Loucy (cell line): Measurements from ENCODE around the gene PSMD12.

Source experiments
- H2AFZ ChIP-seq: fragments of 200-600 bp; sonication (generic); 2 replicates; pipeline ENCODE4 v1.6.0; 2016; ENCODE audit warnings: antibody characterized with exemption, mild to moderate bottlenecking, low read length, moderate library complexity
- H3F3A ChIP-seq: fragments of 200-600 bp; 2 replicates; pipeline ENCODE4 v1.6.0; 2016; ENCODE audit warnings: antibody characterized with exemption, low read depth, mild to moderate bottlenecking
- H3K27me3 ChIP-seq: fragments of 200-600 bp; sonication (generic); 2 replicates; pipeline ENCODE4 v1.6.1; 2014; ENCODE audit warnings: low read length, mild to moderate bottlenecking; ENCODE audit not compliant: insufficient read depth, poor library complexity, severe bottlenecking
- H3K36me3 ChIP-seq: fragments of 200-600 bp; sonication (generic); 2 replicates; pipeline ENCODE4 v1.6.1; 2016; ENCODE audit warnings: low read length; ENCODE audit not compliant: insufficient read depth
- H3K4me1 ChIP-seq: fragments of 200-600 bp; sonication (generic); 2 replicates; pipeline ENCODE4 v1.5.1; 2014; ENCODE audit warnings: low read length, mild to moderate bottlenecking; ENCODE audit not compliant: insufficient read depth, poor library complexity, severe bottlenecking
- H3K4me2 ChIP-seq: fragments of 200-600 bp; sonication (generic); 2 replicates; pipeline ENCODE4 v1.6.0; 2014; ENCODE audit warnings: antibody characterized with exemption, low read length, low read depth, mild to moderate bottlenecking; ENCODE audit not compliant: poor library complexity, severe bottlenecking
- H3K4me3 ChIP-seq: fragments of 200-600 bp; sonication (generic); 2 replicates; pipeline ENCODE4 v1.5.1; 2014; ENCODE audit warnings: low read length, mild to moderate bottlenecking, mixed read lengths; ENCODE audit not compliant: poor library complexity, severe bottlenecking
- H3K79me2 ChIP-seq: fragments of 200-600 bp; sonication (generic); 2 replicates; pipeline ENCODE4 v1.6.1; 2014; ENCODE audit warnings: low read length; ENCODE audit not compliant: insufficient read depth
- H3K9ac ChIP-seq: fragments of 200-600 bp; sonication (generic); 2 replicates; pipeline ENCODE4 v1.6.0; 2014; ENCODE audit warnings: mild to moderate bottlenecking, low read depth, low read length, moderate library complexity; ENCODE audit not compliant: poor library complexity, severe bottlenecking
- H3K9me2 ChIP-seq: fragments of 200-600 bp; sonication (generic); replicated peaks from 2 replicates; pipeline ENCODE4 v1.6.1; 2016; ENCODE audit warnings: low read depth, low read length, mixed read lengths
- H3K9me3 ChIP-seq: fragments of 200-600 bp; sonication (generic); 2 replicates; pipeline ENCODE4 v1.6.1; 2014; ENCODE audit warnings: mild to moderate bottlenecking, antibody characterized with exemption, low read length, low read depth; ENCODE audit not compliant: insufficient read depth
- H4K20me1 ChIP-seq: fragments of 200-600 bp; sonication (generic); 2 replicates; pipeline ENCODE4 v1.6.0; 2014; ENCODE audit warnings: antibody characterized with exemption, low read length, mild to moderate bottlenecking; ENCODE audit not compliant: insufficient read depth, poor library complexity, severe bottlenecking
- EZH2phosphoT487 ChIP-seq: fragments of 200-600 bp; IDR thresholded peaks from 2 replicates; pipeline ENCODE4 v1.6.1; 2018; ENCODE audit warnings: antibody characterized with exemption, mild to moderate bottlenecking, moderate library complexity, borderline replicate concordance
- TF ChIP-seq, protein P1 (sequence below): fragments of 200-600 bp; sonication (generic); conservative IDR thresholded peaks from 2 replicates; pipeline ENCODE4 v1.5.1; 2014; ENCODE audit warnings: mild to moderate bottlenecking, antibody characterized with exemption, low read length

The PSMD12 gene

DNA sequence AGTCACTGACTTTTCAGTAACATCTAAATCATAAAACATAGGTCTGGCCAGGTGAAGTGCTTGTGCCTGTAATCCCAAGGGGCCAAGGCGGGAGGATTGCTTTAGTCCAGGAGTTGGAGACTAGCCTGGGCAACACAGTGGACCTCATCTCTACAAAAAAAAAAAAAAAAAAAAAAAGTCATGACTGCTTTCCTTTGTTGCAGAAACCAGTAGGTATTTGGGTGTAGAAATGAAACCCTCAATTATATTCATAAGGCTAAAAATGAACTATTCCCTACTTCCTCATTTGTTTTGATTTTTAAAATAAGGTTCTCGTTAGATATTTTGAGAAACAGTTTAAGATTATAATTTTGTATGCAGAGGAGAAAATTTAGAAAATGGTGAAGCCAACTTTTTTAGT, 36.7 kb upstream of the PSMD12 start:
- Histone ChIP-seq H3K4me1 (peaks cover 13% of the 10 kb centered on the region), H3K9me2 (no peaks in the 10 kb centered on the region), H3K79me2 (0 out of 2 replicates have a peak, but pooled peaks cover 5% of the 10 kb centered on the region), H3K9ac (no peak overlapping the region), H3K9me3 (no peaks in the 10 kb centered on the region), H3K36me3 (no peaks in the 10 kb centered on the region), H2AFZ (no peak overlapping the region), H3K4me2 (no peak overlapping the region), H4K20me1 (no peaks in the 10 kb centered on the region), H3F3A (no peaks in the 10 kb centered on the region), H3K27me3 (no peaks in the 10 kb centered on the region), H3K4me3 (no peak overlapping the region)
- TF ChIP-seq, protein P1, sequence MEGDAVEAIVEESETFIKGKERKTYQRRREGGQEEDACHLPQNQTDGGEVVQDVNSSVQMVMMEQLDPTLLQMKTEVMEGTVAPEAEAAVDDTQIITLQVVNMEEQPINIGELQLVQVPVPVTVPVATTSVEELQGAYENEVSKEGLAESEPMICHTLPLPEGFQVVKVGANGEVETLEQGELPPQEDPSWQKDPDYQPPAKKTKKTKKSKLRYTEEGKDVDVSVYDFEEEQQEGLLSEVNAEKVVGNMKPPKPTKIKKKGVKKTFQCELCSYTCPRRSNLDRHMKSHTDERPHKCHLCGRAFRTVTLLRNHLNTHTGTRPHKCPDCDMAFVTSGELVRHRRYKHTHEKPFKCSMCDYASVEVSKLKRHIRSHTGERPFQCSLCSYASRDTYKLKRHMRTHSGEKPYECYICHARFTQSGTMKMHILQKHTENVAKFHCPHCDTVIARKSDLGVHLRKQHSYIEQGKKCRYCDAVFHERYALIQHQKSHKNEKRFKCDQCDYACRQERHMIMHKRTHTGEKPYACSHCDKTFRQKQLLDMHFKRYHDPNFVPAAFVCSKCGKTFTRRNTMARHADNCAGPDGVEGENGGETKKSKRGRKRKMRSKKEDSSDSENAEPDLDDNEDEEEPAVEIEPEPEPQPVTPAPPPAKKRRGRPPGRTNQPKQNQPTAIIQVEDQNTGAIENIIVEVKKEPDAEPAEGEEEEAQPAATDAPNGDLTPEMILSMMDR: no peak
- TF ChIP-seq EZH2phosphoT487: no peak

DNA sequence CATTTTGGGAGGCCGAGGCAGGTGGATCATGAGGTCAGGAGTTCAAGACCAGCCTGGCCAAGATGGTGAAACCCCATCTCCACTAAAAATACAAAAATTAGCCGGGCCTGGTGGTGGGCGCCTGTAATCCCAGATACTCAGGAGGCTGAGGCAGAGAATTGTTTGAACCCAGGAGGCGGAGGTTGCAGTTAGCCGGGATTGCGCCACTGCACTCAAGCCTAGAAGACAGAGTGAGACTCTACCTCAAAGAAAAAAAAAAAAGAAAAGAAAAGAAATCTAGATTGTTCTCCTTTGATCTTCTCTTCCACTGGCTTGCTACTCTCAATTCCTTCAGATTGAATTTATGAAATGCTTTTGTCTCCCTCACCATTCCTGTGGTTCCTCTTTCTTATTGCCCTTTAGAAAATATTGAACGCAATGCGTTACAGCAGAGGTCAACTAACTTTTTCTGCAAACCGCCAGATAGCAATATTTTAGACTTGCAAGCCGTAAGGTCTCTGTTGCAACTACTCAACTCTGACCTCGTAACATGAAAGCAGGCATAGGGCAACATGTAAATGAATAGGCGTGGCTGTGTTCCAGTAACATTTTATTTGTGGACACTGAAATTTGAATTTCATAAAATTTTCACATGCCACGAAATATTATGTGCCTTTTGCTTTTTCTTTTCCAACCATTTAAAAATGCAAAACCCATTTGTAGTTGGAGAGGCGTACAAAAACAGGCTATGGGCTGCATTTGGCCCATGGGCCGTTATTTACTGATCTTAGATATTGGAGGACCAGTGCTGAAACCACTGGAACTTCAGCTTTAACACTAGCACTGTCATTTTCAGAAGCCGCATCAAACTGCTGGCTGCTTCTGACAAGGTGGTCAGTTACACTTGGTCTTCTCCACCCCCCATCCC, 35.5 kb upstream of the PSMD12 start:
- Histone ChIP-seq H4K20me1 (no peaks in the 10 kb centered on the region), H3K4me1 (peaks cover 13% of the 10 kb centered on the region), H2AFZ (no peak overlapping the region), H3K4me2 (no peak overlapping the region), H3K9me3 (no peaks in the 10 kb centered on the region), H3K79me2 (0 out of 2 replicates have a peak, but pooled peaks cover 5% of the 10 kb centered on the region), H3K4me3 (no peak overlapping the region), H3K9ac (no peak overlapping the region), H3K27me3 (no peaks in the 10 kb centered on the region), H3F3A (no peaks in the 10 kb centered on the region), H3K36me3 (no peaks in the 10 kb centered on the region), H3K9me2 (no peaks in the 10 kb centered on the region)
- no peak for TF ChIP-seq EZH2phosphoT487
- TF ChIP-seq, protein P1: no peak

DNA sequence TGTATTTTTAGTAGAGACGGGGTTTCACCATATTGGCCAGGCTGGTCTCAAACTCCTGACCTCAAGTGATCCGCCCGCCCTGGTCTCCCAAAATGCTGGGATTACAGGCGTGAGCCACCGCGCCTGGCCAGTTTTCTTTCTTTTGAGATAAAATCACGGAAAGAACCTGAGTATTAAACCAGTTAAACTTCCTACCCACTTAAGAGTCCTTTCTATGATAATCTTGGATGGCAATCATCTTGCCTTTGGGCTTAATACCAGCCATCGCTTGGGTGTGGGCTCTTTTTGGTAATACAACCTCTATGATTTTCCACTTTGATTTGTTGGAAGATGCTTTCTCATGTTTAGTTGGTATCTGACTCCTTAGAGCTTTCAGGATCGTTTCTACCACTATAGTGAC, 34.7 kb upstream of the PSMD12 start:
- Histone ChIP-seq H2AFZ (no peak overlapping the region), H3K79me2 (0 out of 2 replicates have a peak, but pooled peaks cover 5% of the 10 kb centered on the region), H3K4me2 (no peak overlapping the region), H3K4me3 (no peak overlapping the region), H3F3A (no peaks in the 10 kb centered on the region), H3K9ac (no peak overlapping the region), H3K36me3 (no peaks in the 10 kb centered on the region), H3K4me1 (peaks cover 13% of the 10 kb centered on the region), H3K27me3 (no peaks in the 10 kb centered on the region), H3K9me3 (no peaks in the 10 kb centered on the region), H3K9me2 (no peaks in the 10 kb centered on the region), H4K20me1 (no peaks in the 10 kb centered on the region)
- no peak for TF ChIP-seq EZH2phosphoT487
- TF ChIP-seq, protein P1: no peak
